MM.1S (cell line): ENCODE measurements around the gene SEZ6L.

Experiments
- DNase-seq: peaks from one replicate; pipeline ENCODE4 v3.0.0-alpha.2; 2015
- H2AFZ ChIP-seq: fragments of 300-600 bp; sonication (generic); 2 replicates; pipeline ENCODE4 v1.6.0; 2016; ENCODE audit warnings: antibody characterized with exemption, low read length
- H3F3A ChIP-seq: fragments of 300-600 bp; sonication (generic); 2 replicates; pipeline ENCODE4 v1.6.1; 2016; ENCODE audit warnings: mild to moderate bottlenecking, antibody characterized with exemption, low read length, moderate library complexity, mixed read lengths; ENCODE audit not compliant: insufficient read depth
- H3K27ac ChIP-seq: fragments of 300-600 bp; sonication (generic); 2 replicates; pipeline ENCODE4 v1.5.1; 2016; ENCODE audit warnings: mild to moderate bottlenecking, low read length
- H3K27me3 ChIP-seq: fragments of 300-600 bp; sonication (generic); replicated peaks from 2 replicates; pipeline ENCODE4 v1.6.0; 2016; ENCODE audit warnings: low read length; ENCODE audit not compliant: insufficient read depth
- H3K36me3 ChIP-seq: fragments of 300-600 bp; sonication (generic); replicated peaks from 2 replicates; pipeline ENCODE4 v1.6.1; 2016; ENCODE audit warnings: mild to moderate bottlenecking, low read length, mixed read lengths; ENCODE audit not compliant: insufficient read depth
- H3K4me1 ChIP-seq: fragments of 300-600 bp; sonication (generic); 2 replicates; pipeline ENCODE4 v1.6.1; 2016; ENCODE audit warnings: low read length, mixed read lengths
- H3K4me2 ChIP-seq: fragments of 300-600 bp; sonication (generic); 2 replicates; pipeline ENCODE4 v1.6.0; 2016; ENCODE audit warnings: low read depth, low read length
- H3K4me3 ChIP-seq: fragments of 300-600 bp; sonication (generic); 2 replicates; pipeline ENCODE4 v1.5.1; 2016; ENCODE audit warnings: low read length, mixed read lengths
- H3K79me2 ChIP-seq: fragments of 300-600 bp; sonication (generic); 2 replicates; pipeline ENCODE4 v1.6.1; 2016; ENCODE audit warnings: mixed run types, low read length, mixed read lengths
- H3K9ac ChIP-seq: fragments of 300-600 bp; sonication (generic); 2 replicates; pipeline ENCODE4 v1.6.1; 2016; ENCODE audit warnings: low read length, mixed read lengths
- H3K9me2 ChIP-seq: fragments of 300-600 bp; sonication (generic); replicated peaks from 2 replicates; pipeline ENCODE4 v1.6.1; 2016; ENCODE audit warnings: mild to moderate bottlenecking, low read length, mixed read lengths; ENCODE audit not compliant: insufficient read depth
- H3K9me3 ChIP-seq: fragments of 300-600 bp; sonication (generic); replicated peaks from 2 replicates; pipeline ENCODE4 v1.6.1; 2016; ENCODE audit warnings: mild to moderate bottlenecking, low read length, mixed read lengths; ENCODE audit not compliant: insufficient read depth
- H4K20me1 ChIP-seq: fragments of 300-600 bp; sonication (generic); 2 replicates; pipeline ENCODE4 v1.6.1; 2016; ENCODE audit warnings: mild to moderate bottlenecking, low read length, moderate library complexity, mixed read lengths; ENCODE audit not compliant: insufficient read depth
- CTCF ChIP-seq: fragments of 300-600 bp; sonication (generic); IDR thresholded peaks from 2 replicates; pipeline ENCODE4 v1.5.1; 2016; ENCODE audit warnings: antibody characterized with exemption, low read length, mixed read lengths
- EZH2 ChIP-seq: fragments of 300-600 bp; sonication (generic); optimal IDR thresholded peaks from 2 replicates; pipeline ENCODE3; 2017; ENCODE audit warnings: low read depth, mild to moderate bottlenecking, antibody characterized with exemption, low read length, mixed read lengths
- EZH2phosphoT487 ChIP-seq: fragments of 300-600 bp; sonication (generic); IDR thresholded peaks from 2 replicates; pipeline ENCODE4 v1.6.1; 2018; ENCODE audit warnings: antibody characterized with exemption, low read length

SEZ6L gene

DNA sequence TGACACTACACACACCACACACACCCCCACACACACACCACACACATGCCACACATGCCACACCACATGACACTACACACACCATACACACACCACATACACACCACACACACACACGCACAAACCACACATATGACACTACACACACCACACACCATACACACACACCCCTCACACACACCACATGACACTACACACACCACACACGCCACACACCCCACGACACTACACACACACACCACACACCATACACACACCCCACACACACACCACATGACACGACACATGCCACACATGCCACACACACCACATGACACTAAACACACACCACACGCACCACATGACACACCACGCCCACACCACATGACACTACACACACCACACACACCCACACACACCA lies 158.0 kb downstream of the SEZ6L start:
- no peaks in the 10 kb centered on the region for H4K20me1 ChIP-seq
- H3K4me3 ChIP-seq = no peak overlapping the region
- no peaks in the 10 kb centered on the region for H3F3A ChIP-seq
- no peak overlapping the region for H3K4me2 ChIP-seq
- no peaks in the 10 kb centered on the region for H3K9me2 ChIP-seq
- no peaks in the 10 kb centered on the region for H3K36me3 ChIP-seq
- H3K27me3 ChIP-seq = peaks cover 69% of the 10 kb centered on the region
- H3K9ac ChIP-seq = no peak overlapping the region
- TF ChIP-seq EZH2phosphoT487 = no peak
- no peak for TF ChIP-seq EZH2
- no peak for TF ChIP-seq CTCF
- no peak overlapping the region for H2AFZ ChIP-seq
- no peak for DNase-seq
- no peak overlapping the region for H3K27ac ChIP-seq
- H3K79me2 ChIP-seq = no peaks in the 10 kb centered on the region
- H3K4me1 ChIP-seq = no peaks in the 10 kb centered on the region
- no peaks in the 10 kb centered on the region for H3K9me3 ChIP-seq

DNA sequence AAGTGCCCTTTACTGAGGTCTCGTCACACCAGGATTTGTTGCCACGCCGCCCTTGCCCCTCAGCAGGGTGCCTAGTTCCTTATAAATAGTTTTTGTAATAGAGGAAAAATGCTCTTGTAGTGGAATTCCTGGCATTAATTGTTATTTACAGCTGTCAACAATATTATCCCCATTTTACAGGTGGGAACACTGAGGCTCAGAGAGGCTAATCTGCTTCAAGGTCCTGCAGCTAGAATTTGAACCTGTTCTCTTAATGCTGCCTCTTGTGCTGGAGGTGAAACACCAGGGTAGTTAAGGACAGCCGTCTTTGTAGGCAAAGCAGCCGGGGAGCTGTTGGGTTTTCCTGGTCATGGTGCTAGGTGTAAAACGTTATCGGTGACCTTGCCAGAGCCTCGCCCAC lies 159.0 kb downstream of the SEZ6L start:
- Histone ChIP-seq H2AFZ (no peak overlapping the region), H3F3A (no peaks in the 10 kb centered on the region), H3K4me3 (no peak overlapping the region), H4K20me1 (no peaks in the 10 kb centered on the region), H3K79me2 (no peaks in the 10 kb centered on the region), H3K27ac (no peak overlapping the region), H3K9me3 (no peaks in the 10 kb centered on the region), H3K36me3 (no peaks in the 10 kb centered on the region), H3K4me2 (no peak overlapping the region), H3K9ac (no peak overlapping the region), H3K27me3 (peaks cover 69% of the 10 kb centered on the region), H3K9me2 (no peaks in the 10 kb centered on the region), H3K4me1 (no peaks in the 10 kb centered on the region)
- no peak for TF ChIP-seq EZH2
- DNase-seq = no peak

GRCh38 chr22:26330971-26331625 lies 161.8 kb downstream of the SEZ6L start:
- no peaks in the 10 kb centered on the region for H3K4me1 ChIP-seq
- no peak overlapping the region for H3K4me2 ChIP-seq
- no peaks in the 10 kb centered on the region for H3F3A ChIP-seq
- H3K27me3 ChIP-seq = peaks cover 81% of the 10 kb centered on the region
- no peaks in the 10 kb centered on the region for H3K9me3 ChIP-seq
- DNase-seq = peak; percentile 56
- TF ChIP-seq CTCF (peak; percentile 91), EZH2phosphoT487 (no peak), EZH2 (no peak)
- no peaks in the 10 kb centered on the region for H4K20me1 ChIP-seq
- H3K9me2 ChIP-seq = no peaks in the 10 kb centered on the region
- H3K36me3 ChIP-seq = no peaks in the 10 kb centered on the region
- no peak overlapping the region for H2AFZ ChIP-seq
- no peak overlapping the region for H3K9ac ChIP-seq
- no peak overlapping the region for H3K27ac ChIP-seq
- no peak overlapping the region for H3K4me3 ChIP-seq
- H3K79me2 ChIP-seq = no peaks in the 10 kb centered on the region

- Histone ChIP-seq H3K4me1 (no peaks in the 10 kb centered on the region), H3F3A (no peaks in the 10 kb centered on the region), H3K4me2 (no peak overlapping the region), H3K4me3 (no peak overlapping the region), H3K9me3 (no peaks in the 10 kb centered on the region), H3K36me3 (no peaks in the 10 kb centered on the region), H3K79me2 (no peaks in the 10 kb centered on the region), H3K27me3 (peaks cover 82% of the 10 kb centered on the region), H3K9ac (no peak overlapping the region), H3K9me2 (no peaks in the 10 kb centered on the region), H4K20me1 (no peaks in the 10 kb centered on the region), H2AFZ (no peak overlapping the region), H3K27ac (no peak overlapping the region)
- no peak for DNase-seq
- no peak for TF ChIP-seq EZH2phosphoT487
- TF ChIP-seq EZH2 = no peak
- TF ChIP-seq CTCF = no peak
Observed at GRCh38 chr22:26333088-26333800, 164.0 kb downstream of the SEZ6L start.
